Measurements from ENCODE around the gene RPS23.

RPS23 gene

DNA sequence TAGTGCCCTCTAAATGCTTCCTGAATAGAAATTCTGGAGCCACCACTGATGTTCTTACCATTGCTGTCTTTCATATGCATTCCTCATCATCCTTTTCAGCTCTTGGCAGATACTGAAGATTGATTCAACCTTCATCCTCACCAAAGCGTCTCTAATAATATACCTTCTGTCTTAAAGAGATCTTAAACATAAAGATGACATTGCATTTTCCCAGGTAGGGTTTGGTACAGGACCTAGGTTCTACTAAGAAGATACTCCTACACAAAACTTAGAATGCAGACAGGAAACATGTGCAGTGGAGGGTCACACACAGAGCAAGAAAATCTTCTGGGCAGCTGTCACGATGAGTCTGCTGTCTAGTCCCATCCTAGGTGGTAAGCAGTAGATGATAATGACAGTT, 41.0 kb upstream of the RPS23 start:
- no peak overlapping the region for H3K4me3 ChIP-seq (ENCODE audit: low read depth, low read length)
- in situ Hi-C loops (cut with HindIII; ENCODE audit: low sequenced_read_pairs) = no loop called here
- TF ChIP-seq, protein P1, sequence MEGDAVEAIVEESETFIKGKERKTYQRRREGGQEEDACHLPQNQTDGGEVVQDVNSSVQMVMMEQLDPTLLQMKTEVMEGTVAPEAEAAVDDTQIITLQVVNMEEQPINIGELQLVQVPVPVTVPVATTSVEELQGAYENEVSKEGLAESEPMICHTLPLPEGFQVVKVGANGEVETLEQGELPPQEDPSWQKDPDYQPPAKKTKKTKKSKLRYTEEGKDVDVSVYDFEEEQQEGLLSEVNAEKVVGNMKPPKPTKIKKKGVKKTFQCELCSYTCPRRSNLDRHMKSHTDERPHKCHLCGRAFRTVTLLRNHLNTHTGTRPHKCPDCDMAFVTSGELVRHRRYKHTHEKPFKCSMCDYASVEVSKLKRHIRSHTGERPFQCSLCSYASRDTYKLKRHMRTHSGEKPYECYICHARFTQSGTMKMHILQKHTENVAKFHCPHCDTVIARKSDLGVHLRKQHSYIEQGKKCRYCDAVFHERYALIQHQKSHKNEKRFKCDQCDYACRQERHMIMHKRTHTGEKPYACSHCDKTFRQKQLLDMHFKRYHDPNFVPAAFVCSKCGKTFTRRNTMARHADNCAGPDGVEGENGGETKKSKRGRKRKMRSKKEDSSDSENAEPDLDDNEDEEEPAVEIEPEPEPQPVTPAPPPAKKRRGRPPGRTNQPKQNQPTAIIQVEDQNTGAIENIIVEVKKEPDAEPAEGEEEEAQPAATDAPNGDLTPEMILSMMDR (IDR thresholded peaks at IDR 0.05; ENCODE audit: low read depth, low read length) = no peak
- no peak for DNase-seq (ENCODE audit: low read depth, low spot score)

DNA sequence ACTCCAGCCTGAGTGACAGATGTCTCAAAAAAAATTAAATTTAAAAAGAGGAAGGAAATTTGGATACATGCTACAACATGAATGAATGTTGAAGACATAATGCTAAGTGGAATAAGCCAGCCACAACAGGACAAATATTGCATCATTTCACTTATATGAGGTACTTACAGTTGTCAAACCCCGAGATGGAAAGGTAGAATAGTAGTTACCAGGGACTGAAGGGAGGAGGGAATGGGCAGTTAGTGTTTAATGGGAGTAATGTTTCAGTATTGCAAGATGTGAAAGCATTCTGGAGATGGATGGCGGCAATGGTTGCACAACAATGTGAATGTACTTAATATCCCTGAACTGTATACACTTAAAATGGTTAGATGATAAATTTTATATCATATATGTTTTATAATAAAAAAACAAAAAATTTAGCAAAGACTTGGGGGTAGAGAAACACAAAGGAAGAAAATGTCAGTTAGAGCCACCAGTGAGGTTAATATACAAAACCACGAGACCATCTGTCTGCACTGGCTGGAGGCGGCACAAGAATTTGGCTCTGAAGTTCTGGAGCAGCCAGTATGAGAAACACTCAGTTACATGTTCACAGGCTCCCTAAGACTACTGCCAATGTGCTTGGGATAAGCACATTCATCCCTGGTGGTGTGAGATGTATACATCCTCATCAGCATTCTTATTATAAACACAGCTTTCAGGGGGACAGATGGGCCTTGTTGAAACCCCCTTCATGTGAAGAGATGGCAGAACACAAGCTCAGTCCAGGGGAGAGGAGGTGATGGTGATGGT, 37.0 kb upstream of the RPS23 start:
- TF ChIP-seq, protein P1 (IDR thresholded peaks at IDR 0.05; ENCODE audit: low read depth, low read length) = no peak
- H3K4me3 ChIP-seq (ENCODE audit: low read depth, low read length) = no peak overlapping the region
- in situ Hi-C loops (cut with HindIII; ENCODE audit: low sequenced_read_pairs) = no loop called here
- DNase-seq (ENCODE audit: low read depth, low spot score) = peak; percentile 67

DNA sequence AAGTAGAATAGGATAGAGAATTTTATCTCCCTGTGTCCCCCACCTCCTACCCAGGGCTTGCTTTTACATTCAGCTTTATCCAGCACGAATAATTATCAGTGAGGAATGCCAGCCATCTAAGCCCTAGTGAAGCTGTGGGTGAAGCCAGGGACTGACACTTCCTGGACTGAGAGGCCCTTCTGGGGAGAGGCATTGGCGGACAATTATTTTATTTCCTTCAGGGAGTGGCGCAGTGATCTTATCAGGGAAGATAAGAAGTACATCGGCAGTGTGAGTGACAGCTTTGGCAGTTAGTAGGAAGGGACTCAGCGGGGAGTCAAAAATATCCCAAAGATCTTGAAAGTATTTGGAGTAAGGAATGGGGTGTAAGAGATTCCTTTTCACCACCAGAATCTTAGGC, 34.9 kb upstream of the RPS23 start:
- no peak for DNase-seq (ENCODE audit: low read depth, low spot score)
- H3K4me3 ChIP-seq (ENCODE audit: low read depth, low read length) = no peak overlapping the region
- in situ Hi-C loops (cut with HindIII; ENCODE audit: low sequenced_read_pairs) = no loop called here
- TF ChIP-seq, protein P1 (IDR thresholded peaks at IDR 0.05; ENCODE audit: low read depth, low read length) = no peak

DNA sequence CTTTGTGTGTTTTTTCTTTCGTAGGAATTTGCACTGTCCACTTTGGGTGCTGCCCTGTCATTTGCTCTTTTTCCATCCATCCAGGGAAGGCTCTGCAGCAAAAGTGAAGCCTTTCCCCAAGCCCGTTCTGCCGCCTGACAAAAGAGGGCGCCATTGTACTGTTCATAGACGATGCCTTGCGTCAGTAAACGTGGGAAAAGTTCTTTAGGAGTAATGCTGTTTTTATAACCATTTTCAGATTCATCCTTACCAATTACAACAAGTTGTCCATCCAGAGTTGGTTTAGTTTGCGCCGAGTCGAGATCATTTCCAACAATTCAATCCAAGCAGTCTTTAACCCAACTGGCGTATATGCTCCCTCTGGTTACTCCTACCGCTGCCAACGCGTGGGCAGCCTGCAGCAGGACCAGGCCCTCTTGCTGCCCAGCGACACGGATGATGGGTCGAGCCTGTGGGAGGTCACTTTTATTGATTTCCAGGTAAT, 34.3 kb upstream of the RPS23 start:
- TF ChIP-seq, protein P1 (IDR thresholded peaks at IDR 0.05; ENCODE audit: low read depth, low read length) = peak; percentile 98
- no peak overlapping the region for H3K4me3 ChIP-seq (ENCODE audit: low read depth, low read length)
- in situ Hi-C loops (cut with HindIII; ENCODE audit: low sequenced_read_pairs) = no loop called here
- peak; percentile 84 for DNase-seq (ENCODE audit: low read depth, low spot score)

DNA sequence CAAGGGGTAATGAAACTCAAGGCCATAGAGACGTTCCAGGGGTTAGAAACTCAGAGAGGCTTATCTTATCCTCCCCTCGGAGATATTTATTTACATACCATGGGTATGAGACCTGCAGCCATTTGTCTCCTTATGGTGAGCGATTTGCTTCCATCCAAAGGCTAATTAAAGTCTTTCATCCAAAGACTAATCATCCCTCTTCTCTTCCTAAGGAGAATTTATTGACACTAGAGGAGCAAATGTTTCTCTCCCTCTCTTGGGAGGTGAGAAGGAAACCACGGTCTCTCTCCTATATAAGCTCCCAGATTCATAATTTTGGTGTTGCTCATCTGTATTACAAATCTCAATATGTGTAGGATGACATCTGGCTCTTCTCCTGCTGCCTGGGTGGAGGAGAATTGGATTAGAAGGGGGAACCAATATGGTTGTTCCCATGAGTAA, 31.0 kb upstream of the RPS23 start:
- no peak for DNase-seq (ENCODE audit: low read depth, low spot score)
- in situ Hi-C loops (cut with HindIII; ENCODE audit: low sequenced_read_pairs) = no loop called here
- TF ChIP-seq, protein P1 (IDR thresholded peaks at IDR 0.05; ENCODE audit: low read depth, low read length) = no peak
- H3K4me3 ChIP-seq (ENCODE audit: low read depth, low read length) = no peak overlapping the region

DNA sequence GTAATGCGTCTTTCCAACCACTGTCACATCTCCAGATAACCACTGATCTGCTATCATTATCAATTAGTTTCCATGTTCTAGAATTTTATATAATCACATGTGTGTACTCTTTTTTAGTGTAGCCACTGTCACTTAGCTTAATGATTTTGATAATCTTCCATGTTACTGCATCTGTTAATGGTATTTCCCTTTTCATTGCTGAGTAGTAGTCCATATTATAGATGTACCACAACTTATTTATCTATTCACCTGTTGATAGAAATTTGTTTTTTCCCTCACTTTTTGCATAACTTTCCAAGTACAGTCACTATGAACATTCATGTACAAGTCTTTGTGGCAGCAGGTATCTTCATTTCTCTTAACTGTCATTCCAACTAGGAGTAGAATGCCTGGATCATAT, 30.3 kb upstream of the RPS23 start:
- TF ChIP-seq, protein P1 (IDR thresholded peaks at IDR 0.05; ENCODE audit: low read depth, low read length) = no peak
- H3K4me3 ChIP-seq (ENCODE audit: low read depth, low read length) = no peak overlapping the region
- in situ Hi-C loops (cut with HindIII; ENCODE audit: low sequenced_read_pairs) = no loop called here
- no peak for DNase-seq (ENCODE audit: low read depth, low spot score)

Measured in astrocyte of the spinal cord (primary cell).